ENCODE measurements around the gene FAM72C.
"Not testable (repeated sequence)": the region's sequence is repeated elsewhere in the genome, so short reads cannot be mapped to it uniquely, and the experiment has no call there.

DNA sequence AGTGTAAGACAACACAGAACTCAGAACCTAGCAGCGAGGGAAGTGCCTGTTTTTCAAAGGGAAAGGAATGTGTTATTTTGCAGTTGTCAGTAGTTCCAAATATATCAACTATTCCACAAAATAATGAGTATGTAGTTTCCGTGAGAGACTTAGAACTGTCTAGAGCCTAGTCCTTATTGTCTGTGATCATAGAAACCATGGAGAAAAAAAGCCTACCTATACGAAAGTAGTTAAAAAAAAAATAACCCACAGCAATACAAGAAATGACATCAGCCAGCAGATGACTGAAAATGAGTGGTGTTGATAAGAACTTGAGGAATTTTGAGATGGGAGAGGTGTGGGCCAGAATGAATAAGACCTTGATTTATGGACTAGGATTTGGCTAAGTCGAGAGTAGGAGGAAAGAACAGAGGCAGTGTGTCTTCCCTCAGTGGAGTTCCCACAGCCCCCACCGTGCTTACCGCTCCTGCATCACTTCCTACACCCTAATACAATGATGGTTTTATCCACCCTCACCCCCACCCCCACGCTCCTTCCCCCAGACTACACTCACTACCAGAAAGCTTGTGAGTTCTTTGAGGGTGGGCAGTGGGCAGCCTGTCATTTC is 21.6 kb upstream of the FAM72C start:
- not testable (repeated sequence) for TF ChIP-seq SIN3A (IDR thresholded peaks at IDR 0.05; ENCODE audit: borderline replicate concordance, insufficient read depth, low read depth, low read length); POLR2AphosphoS5 (IDR thresholded peaks at IDR 0.05; ENCODE audit: low read depth, low read length); TCF7L2 (IDR thresholded peaks at IDR 0.05; ENCODE audit: low read depth, low read length)
- TF ChIP-seq, protein P1, sequence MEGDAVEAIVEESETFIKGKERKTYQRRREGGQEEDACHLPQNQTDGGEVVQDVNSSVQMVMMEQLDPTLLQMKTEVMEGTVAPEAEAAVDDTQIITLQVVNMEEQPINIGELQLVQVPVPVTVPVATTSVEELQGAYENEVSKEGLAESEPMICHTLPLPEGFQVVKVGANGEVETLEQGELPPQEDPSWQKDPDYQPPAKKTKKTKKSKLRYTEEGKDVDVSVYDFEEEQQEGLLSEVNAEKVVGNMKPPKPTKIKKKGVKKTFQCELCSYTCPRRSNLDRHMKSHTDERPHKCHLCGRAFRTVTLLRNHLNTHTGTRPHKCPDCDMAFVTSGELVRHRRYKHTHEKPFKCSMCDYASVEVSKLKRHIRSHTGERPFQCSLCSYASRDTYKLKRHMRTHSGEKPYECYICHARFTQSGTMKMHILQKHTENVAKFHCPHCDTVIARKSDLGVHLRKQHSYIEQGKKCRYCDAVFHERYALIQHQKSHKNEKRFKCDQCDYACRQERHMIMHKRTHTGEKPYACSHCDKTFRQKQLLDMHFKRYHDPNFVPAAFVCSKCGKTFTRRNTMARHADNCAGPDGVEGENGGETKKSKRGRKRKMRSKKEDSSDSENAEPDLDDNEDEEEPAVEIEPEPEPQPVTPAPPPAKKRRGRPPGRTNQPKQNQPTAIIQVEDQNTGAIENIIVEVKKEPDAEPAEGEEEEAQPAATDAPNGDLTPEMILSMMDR (IDR thresholded peaks at IDR 0.05): not testable (repeated sequence)
- TF ChIP-seq, protein P2, sequence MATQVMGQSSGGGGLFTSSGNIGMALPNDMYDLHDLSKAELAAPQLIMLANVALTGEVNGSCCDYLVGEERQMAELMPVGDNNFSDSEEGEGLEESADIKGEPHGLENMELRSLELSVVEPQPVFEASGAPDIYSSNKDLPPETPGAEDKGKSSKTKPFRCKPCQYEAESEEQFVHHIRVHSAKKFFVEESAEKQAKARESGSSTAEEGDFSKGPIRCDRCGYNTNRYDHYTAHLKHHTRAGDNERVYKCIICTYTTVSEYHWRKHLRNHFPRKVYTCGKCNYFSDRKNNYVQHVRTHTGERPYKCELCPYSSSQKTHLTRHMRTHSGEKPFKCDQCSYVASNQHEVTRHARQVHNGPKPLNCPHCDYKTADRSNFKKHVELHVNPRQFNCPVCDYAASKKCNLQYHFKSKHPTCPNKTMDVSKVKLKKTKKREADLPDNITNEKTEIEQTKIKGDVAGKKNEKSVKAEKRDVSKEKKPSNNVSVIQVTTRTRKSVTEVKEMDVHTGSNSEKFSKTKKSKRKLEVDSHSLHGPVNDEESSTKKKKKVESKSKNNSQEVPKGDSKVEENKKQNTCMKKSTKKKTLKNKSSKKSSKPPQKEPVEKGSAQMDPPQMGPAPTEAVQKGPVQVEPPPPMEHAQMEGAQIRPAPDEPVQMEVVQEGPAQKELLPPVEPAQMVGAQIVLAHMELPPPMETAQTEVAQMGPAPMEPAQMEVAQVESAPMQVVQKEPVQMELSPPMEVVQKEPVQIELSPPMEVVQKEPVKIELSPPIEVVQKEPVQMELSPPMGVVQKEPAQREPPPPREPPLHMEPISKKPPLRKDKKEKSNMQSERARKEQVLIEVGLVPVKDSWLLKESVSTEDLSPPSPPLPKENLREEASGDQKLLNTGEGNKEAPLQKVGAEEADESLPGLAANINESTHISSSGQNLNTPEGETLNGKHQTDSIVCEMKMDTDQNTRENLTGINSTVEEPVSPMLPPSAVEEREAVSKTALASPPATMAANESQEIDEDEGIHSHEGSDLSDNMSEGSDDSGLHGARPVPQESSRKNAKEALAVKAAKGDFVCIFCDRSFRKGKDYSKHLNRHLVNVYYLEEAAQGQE (IDR thresholded peaks at IDR 0.05; ENCODE audit: insufficient read depth in 1 of 2, low read depth in 2 of 2, low read length in 1 of 2): not testable (repeated sequence)

Measured in Panc1 (cell line).